ENCODE data around the gene HOGA1. TPM values are rescaled to one million over a fixed set of nuclear protein-coding genes. Genes with fewer than 3 reads are reported as not detected.
A peak's percentile ranks its signal among the peaks of the same experiment; 100 is the strongest.

Gene HOGA1
- total and polyA plus RNA-seq, 8 donors: 0.85 to 2.2 (median 1.3) TPM

DNA sequence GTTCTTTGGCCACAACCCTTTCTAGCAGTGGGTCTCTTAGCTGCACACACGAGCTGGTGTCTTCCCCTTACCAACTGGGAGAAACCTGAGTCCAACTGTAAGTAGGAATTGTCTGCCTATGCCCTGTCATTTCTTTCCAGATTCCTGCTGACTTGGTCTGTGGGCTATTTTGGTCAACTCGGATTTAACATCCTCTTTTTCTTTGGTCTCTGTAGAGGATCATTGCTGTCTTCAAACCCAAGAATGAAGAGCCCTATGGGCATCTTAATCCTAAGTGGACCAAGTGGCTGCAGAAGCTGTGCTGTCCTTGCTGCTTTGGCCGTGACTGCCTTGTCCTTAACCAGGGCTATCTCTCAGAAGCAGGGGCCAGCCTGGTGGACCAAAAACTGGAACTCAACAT is 66.5 kb downstream of the HOGA1 start:
- Histone ChIP-seq H3K27me3 (no peaks in the 10 kb centered on the region), H3K36me3 (peaks cover 0 to 55% of the 10 kb centered on the region in 2 donors), H3K9me3 (no peaks in the 10 kb centered on the region), H3K4me3 (no peak overlapping the region), H3K4me1 (peaks cover 18 to 55% of the 10 kb centered on the region in 2 donors), H3K27ac (peak overlapping the region; percentile 57 to 84)
- intact Hi-C loops (cut with DNase I): no loop called here
- ATAC-seq: no peak
- TF ChIP-seq, protein P1, sequence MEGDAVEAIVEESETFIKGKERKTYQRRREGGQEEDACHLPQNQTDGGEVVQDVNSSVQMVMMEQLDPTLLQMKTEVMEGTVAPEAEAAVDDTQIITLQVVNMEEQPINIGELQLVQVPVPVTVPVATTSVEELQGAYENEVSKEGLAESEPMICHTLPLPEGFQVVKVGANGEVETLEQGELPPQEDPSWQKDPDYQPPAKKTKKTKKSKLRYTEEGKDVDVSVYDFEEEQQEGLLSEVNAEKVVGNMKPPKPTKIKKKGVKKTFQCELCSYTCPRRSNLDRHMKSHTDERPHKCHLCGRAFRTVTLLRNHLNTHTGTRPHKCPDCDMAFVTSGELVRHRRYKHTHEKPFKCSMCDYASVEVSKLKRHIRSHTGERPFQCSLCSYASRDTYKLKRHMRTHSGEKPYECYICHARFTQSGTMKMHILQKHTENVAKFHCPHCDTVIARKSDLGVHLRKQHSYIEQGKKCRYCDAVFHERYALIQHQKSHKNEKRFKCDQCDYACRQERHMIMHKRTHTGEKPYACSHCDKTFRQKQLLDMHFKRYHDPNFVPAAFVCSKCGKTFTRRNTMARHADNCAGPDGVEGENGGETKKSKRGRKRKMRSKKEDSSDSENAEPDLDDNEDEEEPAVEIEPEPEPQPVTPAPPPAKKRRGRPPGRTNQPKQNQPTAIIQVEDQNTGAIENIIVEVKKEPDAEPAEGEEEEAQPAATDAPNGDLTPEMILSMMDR (IDR thresholded peaks at IDR 0.05): no peak
- DNase-seq: no peak

DNA sequence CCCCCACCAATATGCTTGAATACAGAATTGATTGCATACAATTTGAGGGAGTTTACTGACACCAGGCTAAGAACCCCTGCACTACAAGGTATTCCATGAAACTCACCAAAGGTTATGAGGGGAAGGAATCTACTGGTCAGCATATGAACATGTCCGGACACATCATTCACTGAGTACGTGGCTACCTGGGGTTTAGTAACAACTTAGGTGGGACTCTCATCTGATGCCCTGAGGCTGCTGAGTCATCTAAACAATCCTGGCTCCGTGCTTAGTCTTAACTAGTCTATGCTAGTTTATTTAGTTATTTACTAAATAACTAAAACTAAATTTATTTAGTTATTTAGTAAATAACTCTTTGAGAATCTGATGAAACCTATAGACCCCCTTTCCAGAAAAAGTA is 67.6 kb downstream of the HOGA1 start:
- Histone ChIP-seq H3K4me3 (no peak overlapping the region), H3K9me3 (no peaks in the 10 kb centered on the region), H3K27ac (peak overlapping the region in 1 of 2 donors; percentile 0), H3K36me3 (peaks cover 0 to 56% of the 10 kb centered on the region in 2 donors), H3K4me1 (peaks cover 18 to 54% of the 10 kb centered on the region in 2 donors), H3K27me3 (no peaks in the 10 kb centered on the region)
- TF ChIP-seq, protein P1 (IDR thresholded peaks at IDR 0.05): no peak
- intact Hi-C loops (cut with DNase I): no loop called here
- ATAC-seq: no peak
- no peak for DNase-seq

DNA sequence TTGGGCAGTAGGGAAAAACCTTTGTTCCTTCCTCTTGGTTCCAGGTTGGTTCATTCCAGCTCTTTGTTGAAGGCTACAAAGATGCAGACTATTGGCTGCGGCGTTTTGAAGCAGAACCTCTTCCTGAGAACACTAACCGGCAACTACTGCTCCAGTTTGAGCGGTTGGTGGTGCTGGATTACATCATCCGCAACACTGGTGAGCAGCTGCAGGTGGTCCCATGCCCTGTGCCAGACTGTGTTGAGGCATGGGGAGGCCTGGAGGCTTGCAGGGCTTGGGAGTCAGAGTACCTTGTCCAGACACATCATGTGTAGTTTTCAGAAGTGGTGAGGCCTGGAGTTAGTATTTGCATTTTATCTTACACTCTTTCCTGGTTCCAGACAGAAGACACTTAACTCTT is 72.6 kb downstream of the HOGA1 start:
- no peaks in the 10 kb centered on the region for H3K27me3 ChIP-seq
- DNase-seq: no peak
- intact Hi-C loops (cut with DNase I): no loop called here
- H3K9me3 ChIP-seq: no peaks in the 10 kb centered on the region
- peaks cover 0 to 8% of the 10 kb centered on the region in 2 donors for H3K4me1 ChIP-seq
- ATAC-seq: no peak
- H3K36me3 ChIP-seq: peaks cover 0 to 76% of the 10 kb centered on the region in 2 donors
- TF ChIP-seq, protein P1 (IDR thresholded peaks at IDR 0.05): no peak
- no peak overlapping the region for H3K27ac ChIP-seq
- H3K4me3 ChIP-seq: no peak overlapping the region

DNA sequence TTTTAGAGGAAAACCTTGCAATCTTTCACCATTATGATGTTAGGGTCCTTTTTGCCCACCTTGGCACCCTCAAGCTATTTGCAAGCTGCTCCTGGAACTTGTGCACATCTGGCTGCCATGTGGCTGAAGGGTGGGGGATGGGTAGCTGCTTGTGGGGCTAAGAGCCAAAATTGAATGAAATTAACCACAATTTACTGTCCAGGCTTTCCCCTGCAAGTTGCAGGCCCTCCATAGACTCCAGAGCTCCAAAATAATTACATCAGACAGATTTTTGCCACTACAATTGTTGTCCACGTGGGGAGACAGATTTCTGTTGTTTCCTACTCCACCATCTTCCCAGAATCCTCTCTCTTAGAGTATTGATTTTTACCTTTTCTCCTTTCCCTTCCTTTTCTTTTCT is 75.4 kb downstream of the HOGA1 start:
- Histone ChIP-seq H3K27me3 (no peaks in the 10 kb centered on the region), H3K36me3 (peaks cover 0 to 78% of the 10 kb centered on the region in 2 donors)
- intact Hi-C loops (cut with DNase I): no loop called here

More for the DNA sequence above, 75.4 kb downstream of the HOGA1 start:
- no peak for DNase-seq
- no peaks in the 10 kb centered on the region for H3K9me3 ChIP-seq
- H3K4me3 ChIP-seq: no peak overlapping the region
- TF ChIP-seq, protein P1 (IDR thresholded peaks at IDR 0.05): no peak
- H3K4me1 ChIP-seq: no peaks in the 10 kb centered on the region
- no peak for ATAC-seq
- no peak overlapping the region for H3K27ac ChIP-seq

Other genes with a start within 250 kb of the HOGA1 start
- gene FRAT2, start 249.7 kb upstream of the HOGA1 start, total RNA-seq: 10 to 100 TPM; 12.8 to 30.2 TPM
- 1 to 10 TPM; 7.4 to 9.3 (median 8.5) TPM for gene FRAT2, start 249.7 kb upstream of the HOGA1 start, polyA plus RNA-seq (ENCODE audit: insufficient read length in 6 of 6)
- gene RRP12, start 183.0 kb upstream of the HOGA1 start, total RNA-seq: 10 to 100 TPM; 21.2 to 40.4 TPM
- 10 to 100 TPM; 22.6 to 36.2 (median 24.8) TPM for gene RRP12, start 183.0 kb upstream of the HOGA1 start, polyA plus RNA-seq (ENCODE audit: insufficient read length in 6 of 6)
- 100 to 1,000 TPM; 209 to 236 TPM for gene PGAM1, start 158.2 kb upstream of the HOGA1 start, total RNA-seq
- 100 to 1,000 TPM; 155 to 173 (median 163) TPM for gene PGAM1, start 158.2 kb upstream of the HOGA1 start, polyA plus RNA-seq (ENCODE audit: insufficient read length in 6 of 6)
- gene EXOSC1, start 138.4 kb upstream of the HOGA1 start, total RNA-seq: 10 to 100 TPM; 27.2 to 30.4 TPM
- 10 to 100 TPM; 34.9 to 43.1 (median 40.1) TPM for gene EXOSC1, start 138.4 kb upstream of the HOGA1 start, polyA plus RNA-seq (ENCODE audit: insufficient read length in 6 of 6)
- 10 to 100 TPM; 61.5 to 65.2 TPM for gene ZDHHC16, start 138.2 kb upstream of the HOGA1 start, total RNA-seq
- 10 to 100 TPM; 44.8 to 48.7 (median 46.6) TPM for gene ZDHHC16, start 138.2 kb upstream of the HOGA1 start, polyA plus RNA-seq (ENCODE audit: insufficient read length in 6 of 6)
- gene MMS19, start 86.0 kb upstream of the HOGA1 start, total RNA-seq: 10 to 100 TPM; 60.1 to 60.7 TPM
- gene MMS19, start 86.0 kb upstream of the HOGA1 start, polyA plus RNA-seq (ENCODE audit: insufficient read length in 6 of 6): 100 to 1,000 TPM in 3 of 6 donors, 10 to 100 TPM in 3; 94.4 to 113 (median 101) TPM
- gene UBTD1, start 85.5 kb upstream of the HOGA1 start, total RNA-seq: 10 to 100 TPM; 30.4 to 41.0 TPM
- 10 to 100 TPM; 16.6 to 25.2 (median 19.2) TPM for gene UBTD1, start 85.5 kb upstream of the HOGA1 start, polyA plus RNA-seq (ENCODE audit: insufficient read length in 6 of 6)
- gene ANKRD2, start 11.6 kb upstream of the HOGA1 start, total RNA-seq: 1 to 10 TPM; 1.3 to 1.9 TPM
- under 1 TPM; 0.18 to 0.43 (median 0.25) TPM for gene ANKRD2, start 11.6 kb upstream of the HOGA1 start, polyA plus RNA-seq (ENCODE audit: insufficient read length in 6 of 6)
- not detected for gene C10orf62, start 5.3 kb downstream of the HOGA1 start, total RNA-seq
- under 1 TPM in 2 of 6 donors, not detected in 4; 0.14 to 0.15 TPM for gene C10orf62, start 5.3 kb downstream of the HOGA1 start, polyA plus RNA-seq (ENCODE audit: insufficient read length in 6 of 6)
- gene MORN4, start 49.1 kb downstream of the HOGA1 start, total RNA-seq: 1 to 10 TPM; 4.1 to 10.0 TPM
- gene MORN4, start 49.1 kb downstream of the HOGA1 start, polyA plus RNA-seq (ENCODE audit: insufficient read length in 6 of 6): 10 to 100 TPM; 14.2 to 21.1 (median 15.8) TPM
- gene PI4K2A, start 56.3 kb downstream of the HOGA1 start, total RNA-seq: 10 to 100 TPM; 25.8 to 27.1 TPM
- gene PI4K2A, start 56.3 kb downstream of the HOGA1 start, polyA plus RNA-seq (ENCODE audit: insufficient read length in 6 of 6): 10 to 100 TPM; 12.7 to 17.1 (median 14.2) TPM
- 10 to 100 TPM; 15.2 to 19.7 TPM for gene AVPI1, start 102.9 kb downstream of the HOGA1 start, total RNA-seq
- 1 to 10 TPM; 4.3 to 5.5 (median 5.1) TPM for gene AVPI1, start 102.9 kb downstream of the HOGA1 start, polyA plus RNA-seq (ENCODE audit: insufficient read length in 6 of 6)
- 10 to 100 TPM; 48.1 to 58.4 TPM for gene MARVELD1, start 129.3 kb downstream of the HOGA1 start, total RNA-seq
- 10 to 100 TPM; 51.2 to 66.9 (median 61.0) TPM for gene MARVELD1, start 129.3 kb downstream of the HOGA1 start, polyA plus RNA-seq (ENCODE audit: insufficient read length in 6 of 6)
- 10 to 100 TPM; 20.6 to 23.2 TPM for gene ZFYVE27, start 152.7 kb downstream of the HOGA1 start, total RNA-seq
- gene ZFYVE27, start 152.7 kb downstream of the HOGA1 start, polyA plus RNA-seq (ENCODE audit: insufficient read length in 6 of 6): 10 to 100 TPM; 26.8 to 35.5 (median 28.2) TPM
- 1 to 10 TPM in 1 of 2 donors, under 1 TPM in 1; 0.24 to 1.9 TPM for gene SFRP5, start 187.6 kb downstream of the HOGA1 start, total RNA-seq
- gene SFRP5, start 187.6 kb downstream of the HOGA1 start, polyA plus RNA-seq (ENCODE audit: insufficient read length in 6 of 6): 1 to 10 TPM; 1.3 to 9.1 (median 3.5) TPM

All from left lung (tissue), 10 donors.